Skeletal muscle tissue (tissue), 4 donors: Measurements from ENCODE around the gene BCKDHB. TPM values are rescaled to one million over a fixed set of nuclear protein-coding genes. Genes with fewer than 3 reads are reported as not detected.

Source experiments
- H3K27ac ChIP-seq: one replicate; pipeline ENCODE4 v1.7.0; 2013; ENCODE audit warnings: mild to moderate bottlenecking, low read depth, low read length, inconsistent platforms
- H3K27me3 ChIP-seq, 3 donors: one replicate each; pipeline ENCODE4 v1.7.0; 2013; ENCODE audit warnings: low read length in 3 of 3; ENCODE audit not compliant: control insufficient read depth in 3 of 3, insufficient read depth in 3 of 3
- H3K36me3 ChIP-seq, 3 donors: one replicate each; pipeline ENCODE4 v1.7.0; 2013; ENCODE audit warnings: low read length in 3 of 3; ENCODE audit not compliant: control insufficient read depth in 3 of 3, insufficient read depth in 3 of 3
- H3K4me1 ChIP-seq, 3 donors: one replicate each; pipeline ENCODE4 v1.7.0; 2013; ENCODE audit warnings: low read length in 3 of 3, mild to moderate bottlenecking in 3 of 3; ENCODE audit not compliant: control insufficient read depth in 3 of 3, insufficient read depth in 3 of 3
- H3K4me3 ChIP-seq, 3 donors: one replicate each; pipeline ENCODE4 v1.7.0; 2013; ENCODE audit warnings: low read length in 3 of 3
- H3K9ac ChIP-seq, 3 donors: one replicate each; pipeline ENCODE4 v1.7.0; 2013; ENCODE audit warnings: low read length in 3 of 3, mild to moderate bottlenecking in 3 of 3, moderate library complexity in 2 of 3, low read depth in 1 of 3
- H3K9me3 ChIP-seq, 3 donors: one replicate each; pipeline ENCODE4 v1.7.0; 2013; ENCODE audit warnings: low read length in 3 of 3; ENCODE audit not compliant: control insufficient read depth in 3 of 3
- total RNA-seq: library from RNA; depleted of rRNA; stranded (reverse); fragments of >200 nt; gene quantifications from one replicate; pipeline ENCODE4 v1.2.3, GENCODE V29; 2014
- donor health status: Osteomylitis.

The BCKDHB gene
- total RNA-seq, 1 donor from 2014 or later: 24.5 TPM

GRCh38 chr6:80145509-80145908 lies 39.0 kb downstream of the BCKDHB start:
- H3K9me3 ChIP-seq: no peaks in the 10 kb centered on the region
- no peak overlapping the region for H3K9ac ChIP-seq
- peaks cover 8 to 11% (median 9%) of the 10 kb centered on the region in 3 donors for H3K4me1 ChIP-seq
- H3K36me3 ChIP-seq: no peaks in the 10 kb centered on the region
- no peak overlapping the region for H3K27ac ChIP-seq
- no peaks in the 10 kb centered on the region for H3K27me3 ChIP-seq
- H3K4me3 ChIP-seq: no peak overlapping the region

GRCh38 chr6:80145921-80146320 lies 39.5 kb downstream of the BCKDHB start:
- no peaks in the 10 kb centered on the region for H3K36me3 ChIP-seq
- H3K9me3 ChIP-seq: no peaks in the 10 kb centered on the region
- H3K27ac ChIP-seq: no peak overlapping the region
- peaks cover 8 to 11% (median 9%) of the 10 kb centered on the region in 3 donors for H3K4me1 ChIP-seq
- no peaks in the 10 kb centered on the region for H3K27me3 ChIP-seq
- H3K9ac ChIP-seq: no peak overlapping the region
- no peak overlapping the region for H3K4me3 ChIP-seq

- Histone ChIP-seq H3K4me3 (no peak overlapping the region), H3K9ac (no peak overlapping the region), H3K4me1 (peaks cover 5 to 7% (median 6%) of the 10 kb centered on the region in 3 donors), H3K36me3 (no peaks in the 10 kb centered on the region), H3K27ac (no peak overlapping the region), H3K27me3 (no peaks in the 10 kb centered on the region), H3K9me3 (no peaks in the 10 kb centered on the region)
Observed at GRCh38 chr6:80148220-80148619, 41.7 kb downstream of the BCKDHB start.

- Histone ChIP-seq H3K9ac (no peak overlapping the region), H3K4me1 (no peaks in the 10 kb centered on the region), H3K36me3 (no peaks in the 10 kb centered on the region), H3K9me3 (no peaks in the 10 kb centered on the region), H3K27me3 (no peaks in the 10 kb centered on the region), H3K27ac (no peak overlapping the region), H3K4me3 (no peak overlapping the region)
Observed at GRCh38 chr6:80151635-80152034, 45.2 kb downstream of the BCKDHB start.

GRCh38 chr6:80154160-80154559 lies 47.7 kb downstream of the BCKDHB start:
- no peak overlapping the region for H3K27ac ChIP-seq
- H3K9me3 ChIP-seq: no peaks in the 10 kb centered on the region
- no peak overlapping the region for H3K4me3 ChIP-seq
- no peak overlapping the region for H3K9ac ChIP-seq
- H3K4me1 ChIP-seq: no peaks in the 10 kb centered on the region
- H3K36me3 ChIP-seq: no peaks in the 10 kb centered on the region
- H3K27me3 ChIP-seq: no peaks in the 10 kb centered on the region

- no peaks in the 10 kb centered on the region for H3K4me1 ChIP-seq
- H3K27ac ChIP-seq: no peak overlapping the region
- H3K4me3 ChIP-seq: no peak overlapping the region
- no peaks in the 10 kb centered on the region for H3K36me3 ChIP-seq
- no peaks in the 10 kb centered on the region for H3K27me3 ChIP-seq
- H3K9me3 ChIP-seq: no peaks in the 10 kb centered on the region
- no peak overlapping the region for H3K9ac ChIP-seq
Observed at GRCh38 chr6:80156221-80156620, 49.8 kb downstream of the BCKDHB start.

GRCh38 chr6:80158478-80158989 lies 52.1 kb downstream of the BCKDHB start:
- Histone ChIP-seq H3K36me3 (no peaks in the 10 kb centered on the region), H3K4me3 (no peak overlapping the region), H3K9me3 (no peaks in the 10 kb centered on the region), H3K4me1 (no peaks in the 10 kb centered on the region), H3K9ac (no peak overlapping the region), H3K27me3 (no peaks in the 10 kb centered on the region), H3K27ac (no peak overlapping the region)

GRCh38 chr6:80161434-80161833 lies 55.0 kb downstream of the BCKDHB start:
- no peaks in the 10 kb centered on the region for H3K27me3 ChIP-seq
- no peak overlapping the region for H3K4me3 ChIP-seq
- H3K4me1 ChIP-seq: no peaks in the 10 kb centered on the region
- no peaks in the 10 kb centered on the region for H3K9me3 ChIP-seq
- no peaks in the 10 kb centered on the region for H3K36me3 ChIP-seq
- H3K27ac ChIP-seq: no peak overlapping the region
- no peak overlapping the region for H3K9ac ChIP-seq

GRCh38 chr6:80163754-80164187 lies 57.3 kb downstream of the BCKDHB start:
- Histone ChIP-seq H3K9ac (no peak overlapping the region), H3K27me3 (no peaks in the 10 kb centered on the region), H3K4me3 (no peak overlapping the region)

GRCh38 chr6:80165143-80165542 lies 58.7 kb downstream of the BCKDHB start:
- H3K9me3 ChIP-seq: no peaks in the 10 kb centered on the region
- no peak overlapping the region for H3K9ac ChIP-seq
- peaks cover 0 to 3% (median 0%) of the 10 kb centered on the region in 3 donors for H3K36me3 ChIP-seq
- no peaks in the 10 kb centered on the region for H3K27me3 ChIP-seq
- no peak overlapping the region for H3K4me3 ChIP-seq
- no peaks in the 10 kb centered on the region for H3K4me1 ChIP-seq
- H3K27ac ChIP-seq: no peak overlapping the region

More at GRCh38 chr6:80163754-80164187, 57.3 kb downstream of the BCKDHB start:
- Histone ChIP-seq H3K4me1 (no peaks in the 10 kb centered on the region), H3K36me3 (peaks cover 0 to 3% (median 0%) of the 10 kb centered on the region in 3 donors), H3K9me3 (no peaks in the 10 kb centered on the region), H3K27ac (no peak overlapping the region)
